SU-DHL-6 (cell line): ENCODE data around the gene IKZF2.

ENCODE experiments used
- EZH2phosphoT487 ChIP-seq: fragments of 200-600 bp; sonication (generic), shearing (Covaris generic); conservative IDR thresholded peaks from 2 replicates; pipeline ENCODE4 v1.6.1; 2018; ENCODE audit warnings: mild to moderate bottlenecking, antibody characterized with exemption, low read length, moderate library complexity, mixed read lengths
- TF ChIP-seq, protein P1 (sequence below): fragments of 200-600 bp; sonication (generic); IDR thresholded peaks from one replicate; pipeline ENCODE4 v1.5.1; 2017; ENCODE audit warnings: antibody characterized with exemption, mild to moderate bottlenecking, low read length, moderate library complexity; ENCODE audit not compliant: insufficient read depth, poor library complexity, severe bottlenecking

GRCh38 chr2:213149949-213150314, 1.5 kb downstream of the IKZF2 start:
- TF ChIP-seq, protein P1, sequence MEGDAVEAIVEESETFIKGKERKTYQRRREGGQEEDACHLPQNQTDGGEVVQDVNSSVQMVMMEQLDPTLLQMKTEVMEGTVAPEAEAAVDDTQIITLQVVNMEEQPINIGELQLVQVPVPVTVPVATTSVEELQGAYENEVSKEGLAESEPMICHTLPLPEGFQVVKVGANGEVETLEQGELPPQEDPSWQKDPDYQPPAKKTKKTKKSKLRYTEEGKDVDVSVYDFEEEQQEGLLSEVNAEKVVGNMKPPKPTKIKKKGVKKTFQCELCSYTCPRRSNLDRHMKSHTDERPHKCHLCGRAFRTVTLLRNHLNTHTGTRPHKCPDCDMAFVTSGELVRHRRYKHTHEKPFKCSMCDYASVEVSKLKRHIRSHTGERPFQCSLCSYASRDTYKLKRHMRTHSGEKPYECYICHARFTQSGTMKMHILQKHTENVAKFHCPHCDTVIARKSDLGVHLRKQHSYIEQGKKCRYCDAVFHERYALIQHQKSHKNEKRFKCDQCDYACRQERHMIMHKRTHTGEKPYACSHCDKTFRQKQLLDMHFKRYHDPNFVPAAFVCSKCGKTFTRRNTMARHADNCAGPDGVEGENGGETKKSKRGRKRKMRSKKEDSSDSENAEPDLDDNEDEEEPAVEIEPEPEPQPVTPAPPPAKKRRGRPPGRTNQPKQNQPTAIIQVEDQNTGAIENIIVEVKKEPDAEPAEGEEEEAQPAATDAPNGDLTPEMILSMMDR: no peak
- TF ChIP-seq EZH2phosphoT487: no peak
